SK-N-SH treated with all-trans-retinoic acid at 6 μM for 48 hours (cell line): ENCODE data around the gene COL4A2.

ENCODE experiments used
- ATAC-seq: fragments of 200-7000 bp; cut with Tn5 transposase; 3 replicates; pipeline ENCODE4 v1.9.1; 2020; ENCODE audit warnings: mild to moderate bottlenecking, moderate library complexity
- ARNTL ChIP-seq: fragments of 450-650 bp; formaldehyde crosslinking; IDR thresholded peaks from 2 replicates; pipeline ENCODE4 v1.5.0; 2020; ENCODE audit warnings: low read depth, mild to moderate bottlenecking, moderate library complexity, borderline replicate concordance
- BACH2 ChIP-seq: fragments of 250-450 bp; sonication (Bioruptor Pico); IDR thresholded peaks from 2 replicates; pipeline ENCODE4 v1.9.0; 2021; ENCODE audit warnings: mild to moderate bottlenecking, borderline replicate concordance
- CSDC2 ChIP-seq: fragments of 250-450 bp; sonication (Bioruptor Pico); IDR thresholded peaks from 2 replicates; pipeline ENCODE4 v1.5.0; 2020; ENCODE audit warnings: mild to moderate bottlenecking, moderate library complexity
- ESRRG ChIP-seq: fragments of 250-450 bp; sonication (Bioruptor Pico); IDR thresholded peaks from 2 replicates; pipeline ENCODE4 v1.6.1; 2021; ENCODE audit warnings: mild to moderate bottlenecking
- ISL1 ChIP-seq: fragments of 250-450 bp; sonication (Bioruptor Pico); IDR thresholded peaks from 2 replicates; pipeline ENCODE4 v2.1.2; 2022; ENCODE audit warnings: mild to moderate bottlenecking, moderate library complexity
- OSR1 ChIP-seq: fragments of 250-450 bp; sonication (Bioruptor Pico); IDR thresholded peaks from 2 replicates; pipeline ENCODE4 v1.8.0; 2022; ENCODE audit warnings: moderate library complexity, mild to moderate bottlenecking, inconsistent platforms
- PPARA ChIP-seq: fragments of 250-450 bp; sonication (Bioruptor Pico); IDR thresholded peaks from 2 replicates; pipeline ENCODE4 v1.5.0; 2020; ENCODE audit warnings: mild to moderate bottlenecking, borderline replicate concordance
- RARB ChIP-seq: fragments of 250-450 bp; sonication (Bioruptor Pico); IDR thresholded peaks from 2 replicates; pipeline ENCODE4 v1.8.0; 2021; ENCODE audit warnings: mild to moderate bottlenecking, moderate library complexity
- SNAI2 ChIP-seq: fragments of 250-450 bp; sonication (Bioruptor Pico); IDR thresholded peaks from 2 replicates; pipeline ENCODE4 v1.5.0; 2020; ENCODE audit warnings: mild to moderate bottlenecking, moderate library complexity
- TOX ChIP-seq: fragments of 250-450 bp; sonication (Bioruptor Pico); IDR thresholded peaks from 2 replicates; pipeline ENCODE4 v1.8.0; 2021; ENCODE audit warnings: mild to moderate bottlenecking, moderate library complexity, borderline replicate concordance
- ZC3H10 ChIP-seq: fragments of 250-450 bp; sonication (Bioruptor Pico); IDR thresholded peaks from 2 replicates; pipeline ENCODE4 v1.5.1; 2021; ENCODE audit warnings: mild to moderate bottlenecking, moderate library complexity
- ZNF565 ChIP-seq: fragments of 450-650 bp; formaldehyde crosslinking; conservative IDR thresholded peaks from 2 replicates; pipeline ENCODE4 v1.5.0; 2020; ENCODE audit warnings: low read depth, mild to moderate bottlenecking, moderate library complexity
- ZNF70 ChIP-seq: fragments of 450-650 bp; formaldehyde crosslinking; IDR thresholded peaks from 2 replicates; pipeline ENCODE4 v1.5.0; 2020; ENCODE audit warnings: mild to moderate bottlenecking, moderate library complexity
- ZNF8 ChIP-seq: fragments of 450-650 bp; formaldehyde crosslinking; IDR thresholded peaks from 2 replicates; pipeline ENCODE4 v1.5.0; 2020; ENCODE audit warnings: mild to moderate bottlenecking, moderate library complexity
- TF ChIP-seq, protein P1 (sequence below): fragments of 250-450 bp; sonication (Bioruptor Pico); IDR thresholded peaks from 2 replicates; pipeline ENCODE4 v1.5.0; 2020; ENCODE audit warnings: mild to moderate bottlenecking, moderate library complexity
- TF ChIP-seq, protein P2 (sequence below): fragments of 250-450 bp; sonication (Bioruptor Pico); IDR thresholded peaks from 2 replicates; pipeline ENCODE4 v1.5.1; 2021; ENCODE audit warnings: mild to moderate bottlenecking, moderate library complexity
- TF ChIP-seq, protein P3 (sequence below): fragments of 250-450 bp; sonication (Bioruptor Pico); IDR thresholded peaks from 2 replicates; pipeline ENCODE4 v1.8.0; 2020; ENCODE audit warnings: mild to moderate bottlenecking, moderate library complexity, borderline replicate concordance
- TF ChIP-seq, protein P4 (sequence below): fragments of 250-450 bp; sonication (Bioruptor Pico); IDR thresholded peaks from 2 replicates; pipeline ENCODE4 v1.5.1; 2020; ENCODE audit warnings: low read depth, mild to moderate bottlenecking, moderate library complexity
- TF ChIP-seq, protein P5 (sequence below): fragments of 250-450 bp; sonication (Bioruptor Pico); IDR thresholded peaks from 2 replicates; pipeline ENCODE4 v1.8.0; 2021; ENCODE audit warnings: low read depth, mild to moderate bottlenecking, moderate library complexity, borderline replicate concordance

COL4A2 gene

DNA sequence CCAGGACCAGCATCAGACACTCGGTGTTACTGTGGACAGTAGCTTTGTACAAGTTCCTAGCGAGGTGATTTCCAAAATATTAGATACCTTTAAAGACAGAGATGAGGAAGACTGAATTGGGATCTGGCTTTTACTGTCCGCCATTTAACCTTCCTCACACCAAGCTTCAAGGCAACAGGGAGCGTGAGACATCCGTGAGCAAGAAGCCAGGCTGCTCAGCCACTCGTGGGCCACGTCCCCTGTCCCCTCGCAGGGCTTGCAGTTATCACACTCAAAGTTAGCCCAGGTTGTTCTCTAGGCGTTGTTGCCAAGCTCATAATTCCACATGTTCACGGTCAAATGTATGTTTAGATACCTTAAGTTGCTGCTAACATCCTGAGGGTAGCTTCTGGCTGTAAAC is 102.9 kb downstream of the COL4A2 start:
- ATAC-seq: no peak
- TF ChIP-seq TOX: no peak
- no peak for TF ChIP-seq ZNF8 (CRISPR knock-in tag)
- TF ChIP-seq ESRRG (CRISPR knock-in tag): no peak
- TF ChIP-seq, protein P1, sequence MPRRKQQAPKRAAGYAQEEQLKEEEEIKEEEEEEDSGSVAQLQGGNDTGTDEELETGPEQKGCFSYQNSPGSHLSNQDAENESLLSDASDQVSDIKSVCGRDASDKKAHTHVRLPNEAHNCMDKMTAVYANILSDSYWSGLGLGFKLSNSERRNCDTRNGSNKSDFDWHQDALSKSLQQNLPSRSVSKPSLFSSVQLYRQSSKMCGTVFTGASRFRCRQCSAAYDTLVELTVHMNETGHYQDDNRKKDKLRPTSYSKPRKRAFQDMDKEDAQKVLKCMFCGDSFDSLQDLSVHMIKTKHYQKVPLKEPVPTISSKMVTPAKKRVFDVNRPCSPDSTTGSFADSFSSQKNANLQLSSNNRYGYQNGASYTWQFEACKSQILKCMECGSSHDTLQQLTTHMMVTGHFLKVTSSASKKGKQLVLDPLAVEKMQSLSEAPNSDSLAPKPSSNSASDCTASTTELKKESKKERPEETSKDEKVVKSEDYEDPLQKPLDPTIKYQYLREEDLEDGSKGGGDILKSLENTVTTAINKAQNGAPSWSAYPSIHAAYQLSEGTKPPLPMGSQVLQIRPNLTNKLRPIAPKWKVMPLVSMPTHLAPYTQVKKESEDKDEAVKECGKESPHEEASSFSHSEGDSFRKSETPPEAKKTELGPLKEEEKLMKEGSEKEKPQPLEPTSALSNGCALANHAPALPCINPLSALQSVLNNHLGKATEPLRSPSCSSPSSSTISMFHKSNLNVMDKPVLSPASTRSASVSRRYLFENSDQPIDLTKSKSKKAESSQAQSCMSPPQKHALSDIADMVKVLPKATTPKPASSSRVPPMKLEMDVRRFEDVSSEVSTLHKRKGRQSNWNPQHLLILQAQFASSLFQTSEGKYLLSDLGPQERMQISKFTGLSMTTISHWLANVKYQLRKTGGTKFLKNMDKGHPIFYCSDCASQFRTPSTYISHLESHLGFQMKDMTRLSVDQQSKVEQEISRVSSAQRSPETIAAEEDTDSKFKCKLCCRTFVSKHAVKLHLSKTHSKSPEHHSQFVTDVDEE (CRISPR knock-in tag): no peak
- no peak for TF ChIP-seq BACH2
- TF ChIP-seq, protein P2, sequence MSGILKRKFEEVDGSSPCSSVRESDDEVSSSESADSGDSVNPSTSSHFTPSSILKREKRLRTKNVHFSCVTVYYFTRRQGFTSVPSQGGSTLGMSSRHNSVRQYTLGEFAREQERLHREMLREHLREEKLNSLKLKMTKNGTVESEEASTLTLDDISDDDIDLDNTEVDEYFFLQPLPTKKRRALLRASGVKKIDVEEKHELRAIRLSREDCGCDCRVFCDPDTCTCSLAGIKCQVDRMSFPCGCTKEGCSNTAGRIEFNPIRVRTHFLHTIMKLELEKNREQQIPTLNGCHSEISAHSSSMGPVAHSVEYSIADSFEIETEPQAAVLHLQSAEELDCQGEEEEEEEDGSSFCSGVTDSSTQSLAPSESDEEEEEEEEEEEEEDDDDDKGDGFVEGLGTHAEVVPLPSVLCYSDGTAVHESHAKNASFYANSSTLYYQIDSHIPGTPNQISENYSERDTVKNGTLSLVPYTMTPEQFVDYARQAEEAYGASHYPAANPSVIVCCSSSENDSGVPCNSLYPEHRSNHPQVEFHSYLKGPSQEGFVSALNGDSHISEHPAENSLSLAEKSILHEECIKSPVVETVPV (CRISPR knock-in tag): no peak
- TF ChIP-seq PPARA: no peak
- TF ChIP-seq SNAI2 (CRISPR knock-in tag): no peak
- no peak for TF ChIP-seq ZNF565 (CRISPR knock-in tag)
- no peak for TF ChIP-seq CSDC2 (CRISPR knock-in tag)

DNA sequence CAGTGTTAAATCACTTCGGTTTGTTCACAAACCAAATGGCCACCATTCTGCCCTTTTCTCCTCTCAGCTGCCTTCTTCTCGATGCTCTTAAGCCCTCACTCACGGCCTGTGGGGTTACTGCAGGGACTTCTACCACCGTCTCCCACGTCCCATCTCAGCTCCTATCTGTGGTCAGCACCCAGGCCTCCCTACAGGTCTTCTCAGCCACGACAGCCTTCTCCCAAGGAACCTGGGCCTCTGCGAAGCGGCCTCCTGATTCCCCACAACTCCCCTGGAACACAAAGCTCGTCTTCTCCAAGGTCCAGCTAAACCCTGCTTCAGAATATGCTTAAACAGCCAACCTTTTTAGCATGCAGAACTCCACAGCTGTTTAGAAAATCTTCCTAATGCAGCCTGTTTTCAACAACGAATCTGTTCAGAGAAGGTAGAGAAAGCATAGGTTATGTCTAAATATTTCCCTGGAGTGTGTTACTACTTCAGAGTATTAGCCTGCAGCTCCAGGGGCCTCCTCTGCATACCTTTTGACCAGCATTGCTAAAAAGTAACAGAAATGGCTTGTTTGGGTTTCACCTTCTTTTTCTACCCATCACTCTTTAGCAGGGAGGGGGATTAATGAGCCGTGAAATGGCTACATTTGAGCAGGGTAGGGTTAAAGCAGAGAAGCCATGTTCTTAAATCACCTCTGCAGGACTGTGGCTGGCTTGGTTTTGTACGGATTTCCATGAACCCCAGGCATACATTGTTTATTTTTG is 104.0 kb downstream of the COL4A2 start:
- TF ChIP-seq ZC3H10 (CRISPR knock-in tag): no peak
- TF ChIP-seq, protein P1 (CRISPR knock-in tag): no peak
- TF ChIP-seq, protein P3, sequence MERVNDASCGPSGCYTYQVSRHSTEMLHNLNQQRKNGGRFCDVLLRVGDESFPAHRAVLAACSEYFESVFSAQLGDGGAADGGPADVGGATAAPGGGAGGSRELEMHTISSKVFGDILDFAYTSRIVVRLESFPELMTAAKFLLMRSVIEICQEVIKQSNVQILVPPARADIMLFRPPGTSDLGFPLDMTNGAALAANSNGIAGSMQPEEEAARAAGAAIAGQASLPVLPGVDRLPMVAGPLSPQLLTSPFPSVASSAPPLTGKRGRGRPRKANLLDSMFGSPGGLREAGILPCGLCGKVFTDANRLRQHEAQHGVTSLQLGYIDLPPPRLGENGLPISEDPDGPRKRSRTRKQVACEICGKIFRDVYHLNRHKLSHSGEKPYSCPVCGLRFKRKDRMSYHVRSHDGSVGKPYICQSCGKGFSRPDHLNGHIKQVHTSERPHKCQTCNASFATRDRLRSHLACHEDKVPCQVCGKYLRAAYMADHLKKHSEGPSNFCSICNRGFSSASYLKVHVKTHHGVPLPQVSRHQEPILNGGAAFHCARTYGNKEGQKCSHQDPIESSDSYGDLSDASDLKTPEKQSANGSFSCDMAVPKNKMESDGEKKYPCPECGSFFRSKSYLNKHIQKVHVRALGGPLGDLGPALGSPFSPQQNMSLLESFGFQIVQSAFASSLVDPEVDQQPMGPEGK (CRISPR knock-in tag): no peak
- TF ChIP-seq OSR1 (CRISPR knock-in tag): no peak
- TF ChIP-seq, protein P4, sequence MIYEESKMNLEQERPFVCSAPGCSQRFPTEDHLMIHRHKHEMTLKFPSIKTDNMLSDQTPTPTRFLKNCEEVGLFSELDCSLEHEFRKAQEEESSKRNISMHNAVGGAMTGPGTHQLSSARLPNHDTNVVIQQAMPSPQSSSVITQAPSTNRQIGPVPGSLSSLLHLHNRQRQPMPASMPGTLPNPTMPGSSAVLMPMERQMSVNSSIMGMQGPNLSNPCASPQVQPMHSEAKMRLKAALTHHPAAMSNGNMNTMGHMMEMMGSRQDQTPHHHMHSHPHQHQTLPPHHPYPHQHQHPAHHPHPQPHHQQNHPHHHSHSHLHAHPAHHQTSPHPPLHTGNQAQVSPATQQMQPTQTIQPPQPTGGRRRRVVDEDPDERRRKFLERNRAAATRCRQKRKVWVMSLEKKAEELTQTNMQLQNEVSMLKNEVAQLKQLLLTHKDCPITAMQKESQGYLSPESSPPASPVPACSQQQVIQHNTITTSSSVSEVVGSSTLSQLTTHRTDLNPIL (CRISPR knock-in tag): no peak
- TF ChIP-seq, all 23 proteins: peak for 0
- no peak for ATAC-seq

DNA sequence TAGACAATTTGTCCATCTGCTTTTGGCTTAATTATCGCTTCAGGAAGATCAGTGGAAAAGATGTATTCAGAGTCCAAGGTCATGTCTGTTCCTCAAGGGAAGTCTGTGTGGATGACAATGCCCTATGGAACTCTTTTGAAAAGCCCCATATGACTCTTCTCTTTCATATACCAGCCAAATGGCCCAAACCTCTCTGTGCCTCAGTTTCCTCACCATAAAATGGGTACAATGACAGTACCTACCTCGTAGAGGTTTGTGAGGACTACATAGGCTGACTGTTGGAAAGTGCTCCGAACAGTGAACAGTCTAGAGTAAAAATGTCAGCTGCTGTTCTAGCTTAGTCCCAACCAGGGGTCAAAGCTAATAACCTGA is 104.6 kb downstream of the COL4A2 start:
- peak; percentile 7; the same call in 2 of the 3 replicates for ATAC-seq
- TF ChIP-seq ZC3H10 (CRISPR knock-in tag): no peak
- no peak for TF ChIP-seq CSDC2 (CRISPR knock-in tag)
- TF ChIP-seq ISL1: no peak
- no peak for TF ChIP-seq PPARA
- TF ChIP-seq, protein P1 (CRISPR knock-in tag): no peak
- TF ChIP-seq RARB (CRISPR knock-in tag): no peak
- no peak for TF ChIP-seq TOX
- TF ChIP-seq ZNF8 (CRISPR knock-in tag): no peak
- TF ChIP-seq ARNTL (CRISPR knock-in tag): no peak
- no peak for TF ChIP-seq ZNF565 (CRISPR knock-in tag)
- TF ChIP-seq, protein P5, sequence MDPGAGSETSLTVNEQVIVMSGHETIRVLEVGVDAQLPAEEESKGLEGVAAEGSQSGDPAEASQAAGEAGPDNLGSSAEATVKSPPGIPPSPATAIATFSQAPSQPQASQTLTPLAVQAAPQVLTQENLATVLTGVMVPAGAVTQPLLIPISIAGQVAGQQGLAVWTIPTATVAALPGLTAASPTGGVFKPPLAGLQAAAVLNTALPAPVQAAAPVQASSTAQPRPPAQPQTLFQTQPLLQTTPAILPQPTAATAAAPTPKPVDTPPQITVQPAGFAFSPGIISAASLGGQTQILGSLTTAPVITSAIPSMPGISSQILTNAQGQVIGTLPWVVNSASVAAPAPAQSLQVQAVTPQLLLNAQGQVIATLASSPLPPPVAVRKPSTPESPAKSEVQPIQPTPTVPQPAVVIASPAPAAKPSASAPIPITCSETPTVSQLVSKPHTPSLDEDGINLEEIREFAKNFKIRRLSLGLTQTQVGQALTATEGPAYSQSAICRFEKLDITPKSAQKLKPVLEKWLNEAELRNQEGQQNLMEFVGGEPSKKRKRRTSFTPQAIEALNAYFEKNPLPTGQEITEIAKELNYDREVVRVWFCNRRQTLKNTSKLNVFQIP: no peak
- TF ChIP-seq, protein P3 (CRISPR knock-in tag): no peak
- no peak for TF ChIP-seq ZNF70 (CRISPR knock-in tag)
